ENCODE data around the gene CCDC81.
"Not testable (repeated sequence)": the region's sequence is repeated elsewhere in the genome, so short reads cannot be mapped to it uniquely, and the experiment has no call there.

CCDC81 gene

GRCh38 chr11:86415026-86415425, 40.3 kb downstream of the CCDC81 start:
- Histone ChIP-seq H3K27me3 (no peaks in the 10 kb centered on the region), H3K4me3 (ENCODE audit: low read depth, low read length) (no peak overlapping the region), H3K4me1 (no peaks in the 10 kb centered on the region), H3K36me3 (no peaks in the 10 kb centered on the region; the same call in 1 of the 2 replicates), H3K9me3 (no peaks in the 10 kb centered on the region)
- no peak for TF ChIP-seq CTCF (IDR thresholded peaks at IDR 0.05; ENCODE audit: low read depth, low read length)
- DNase-seq, result no peak

DNA sequence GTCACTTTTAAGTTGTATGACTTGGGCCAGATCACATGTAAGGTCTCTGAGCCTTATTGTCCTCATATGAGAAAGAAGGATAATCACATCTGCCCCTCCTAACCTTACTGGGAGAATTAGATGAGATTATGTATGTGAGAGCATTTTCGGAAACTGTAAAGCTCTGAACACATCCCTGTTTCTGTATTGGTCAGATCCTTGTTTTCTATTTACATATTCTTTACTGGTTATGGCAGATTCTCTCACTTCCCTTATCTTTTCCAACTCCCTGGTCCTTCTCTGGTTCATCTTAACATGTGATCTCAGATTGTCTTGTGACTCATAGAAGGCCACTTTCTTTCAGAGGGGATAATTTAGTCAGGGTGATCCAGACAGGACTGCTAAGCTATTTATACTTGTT, 41.8 kb downstream of the CCDC81 start:
- Histone ChIP-seq H3K4me3 (ENCODE audit: low read depth, low read length) (no peak overlapping the region), H3K4me1 (no peaks in the 10 kb centered on the region), H3K9me3 (no peaks in the 10 kb centered on the region), H3K36me3 (no peaks in the 10 kb centered on the region; the same call in 1 of the 2 replicates), H3K27me3 (no peaks in the 10 kb centered on the region)
- no peak for DNase-seq
- no peak for TF ChIP-seq CTCF (IDR thresholded peaks at IDR 0.05; ENCODE audit: low read depth, low read length)

- H3K27me3 ChIP-seq; H3K9me3 ChIP-seq; H3K4me3 ChIP-seq (ENCODE audit: low read depth, low read length); H3K36me3 ChIP-seq; H3K4me1 ChIP-seq; DNase-seq: not testable (repeated sequence)
These were observed 42.3 kb downstream of the CCDC81 start for GRCh38 chr11:86416951-86417350.

- no peaks in the 10 kb centered on the region for H3K9me3 ChIP-seq
- DNase-seq, result no peak
- no peaks in the 10 kb centered on the region for H3K27me3 ChIP-seq
- H3K4me1 ChIP-seq, result no peaks in the 10 kb centered on the region
- no peak for TF ChIP-seq CTCF (IDR thresholded peaks at IDR 0.05; ENCODE audit: low read depth, low read length)
- no peaks in the 10 kb centered on the region; the same call in 1 of the 2 replicates for H3K36me3 ChIP-seq
- no peak overlapping the region for H3K4me3 ChIP-seq (ENCODE audit: low read depth, low read length)
These were observed 43.4 kb downstream of the CCDC81 start for GRCh38 chr11:86418106-86418505.

DNA sequence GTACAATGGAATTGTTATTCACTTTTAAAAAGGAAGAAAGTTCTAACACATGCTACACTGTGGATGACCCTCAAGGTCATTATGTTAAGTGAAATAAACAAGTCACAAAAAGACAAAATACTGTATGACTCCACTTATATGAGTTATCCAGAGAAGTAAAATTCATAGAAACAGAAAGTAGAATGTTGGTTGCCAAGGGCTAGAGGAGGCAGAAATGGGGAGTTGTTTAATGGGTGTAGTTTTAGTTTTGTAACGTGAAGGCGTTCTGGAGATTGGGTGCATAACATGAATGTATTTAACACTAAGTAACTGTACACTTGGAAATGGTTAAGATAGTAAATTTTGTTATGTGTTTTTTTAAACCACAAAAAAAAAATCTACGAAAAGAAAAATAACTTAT, 43.8 kb downstream of the CCDC81 start:
- Histone ChIP-seq H3K27me3 (no peaks in the 10 kb centered on the region), H3K4me1 (no peaks in the 10 kb centered on the region), H3K36me3 (no peaks in the 10 kb centered on the region; the same call in 1 of the 2 replicates), H3K9me3 (no peaks in the 10 kb centered on the region), H3K4me3 (ENCODE audit: low read depth, low read length) (no peak overlapping the region)
- DNase-seq, result no peak
- TF ChIP-seq CTCF (IDR thresholded peaks at IDR 0.05; ENCODE audit: low read depth, low read length), result no peak

DNA sequence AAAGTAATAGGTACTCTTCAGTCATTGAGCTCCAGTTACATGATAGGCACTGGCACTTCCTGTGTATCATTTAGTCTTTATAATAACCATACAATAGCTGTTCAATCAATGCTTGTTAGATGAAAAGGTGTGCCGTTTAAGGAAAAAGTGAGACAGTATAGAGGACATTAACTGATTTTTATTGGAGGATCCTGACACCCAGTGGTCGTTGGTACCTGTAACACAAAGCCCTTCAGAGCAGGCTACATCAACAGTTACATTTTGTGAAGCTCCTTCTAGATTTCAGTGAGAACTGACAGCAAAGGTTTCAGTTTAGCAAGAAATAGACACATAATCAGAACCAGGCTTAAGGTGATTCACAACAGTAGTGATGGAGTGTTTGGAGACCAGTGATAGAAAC, 44.2 kb downstream of the CCDC81 start:
- H3K27me3 ChIP-seq, result no peaks in the 10 kb centered on the region
- H3K9me3 ChIP-seq, result no peaks in the 10 kb centered on the region
- no peaks in the 10 kb centered on the region for H3K4me1 ChIP-seq
- no peak for TF ChIP-seq CTCF (IDR thresholded peaks at IDR 0.05; ENCODE audit: low read depth, low read length)
- no peaks in the 10 kb centered on the region; the same call in 1 of the 2 replicates for H3K36me3 ChIP-seq
- no peak overlapping the region for H3K4me3 ChIP-seq (ENCODE audit: low read depth, low read length)
- no peak for DNase-seq

GRCh38 chr11:86421946-86422345, 47.3 kb downstream of the CCDC81 start:
- H3K27me3 ChIP-seq, result no peaks in the 10 kb centered on the region
- H3K9me3 ChIP-seq, result no peaks in the 10 kb centered on the region
- no peak overlapping the region for H3K4me3 ChIP-seq (ENCODE audit: low read depth, low read length)
- DNase-seq, result no peak
- H3K36me3 ChIP-seq, result no peaks in the 10 kb centered on the region
- TF ChIP-seq CTCF (IDR thresholded peaks at IDR 0.05; ENCODE audit: low read depth, low read length), result no peak
- no peaks in the 10 kb centered on the region for H3K4me1 ChIP-seq
